Measurements from ENCODE around the gene FAM151B. TPM values are rescaled to one million over a fixed set of nuclear protein-coding genes. Genes with fewer than 3 reads are reported as not detected.
A peak's percentile ranks its signal among the peaks of the same experiment; 100 is the strongest.

FAM151B gene
- total and polyA plus RNA-seq, 2 of the 13 experiments (the other 11 are each of a cell fraction or from before 2014, with no cell fraction given), result 0.61 to 1.0 TPM

DNA sequence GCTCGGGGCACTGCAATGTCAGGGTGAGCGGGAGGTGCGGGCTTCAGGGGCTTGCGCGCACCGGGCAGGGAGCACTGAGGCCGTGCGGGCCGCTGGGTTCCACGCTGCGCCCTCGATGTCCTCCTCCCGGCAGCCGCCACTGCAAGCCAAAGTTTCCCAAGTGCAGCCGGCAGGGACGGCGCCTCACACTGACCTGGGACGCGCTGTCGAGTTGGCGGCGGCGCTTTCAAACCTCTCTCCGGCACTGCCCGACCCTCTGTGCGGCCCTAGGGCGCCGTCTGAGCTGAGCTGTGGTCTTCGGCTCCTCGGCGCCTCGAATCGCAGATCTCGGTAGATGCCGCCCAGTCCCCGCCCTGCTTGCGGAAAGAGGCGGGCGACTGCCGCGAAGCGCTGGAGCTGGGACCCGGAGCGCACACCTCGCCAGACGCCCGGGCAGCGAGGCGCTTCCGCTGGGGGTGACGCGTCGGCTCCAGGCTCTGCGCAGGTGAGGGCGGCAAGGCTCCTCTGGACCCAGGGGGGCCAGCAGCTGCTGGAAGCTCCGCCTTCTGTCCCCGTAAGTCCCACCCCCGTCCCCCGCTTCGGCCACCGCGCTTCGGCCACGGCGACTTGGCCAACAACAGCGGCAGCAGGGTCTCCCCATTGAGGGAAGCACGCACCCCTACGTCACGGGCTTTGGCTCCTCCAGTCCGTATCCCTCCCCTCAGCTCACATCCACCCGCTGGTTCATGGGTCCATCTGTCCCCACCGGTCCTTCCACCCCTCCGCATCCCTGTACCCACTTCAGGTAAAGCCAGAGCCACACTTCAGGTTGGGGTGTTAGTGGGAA lies 82.3 kb downstream of the FAM151B start, which contains the start of gene ANKRD34B (continued):
- TF ChIP-seq FOXO4 (CRISPR knock-in tag; conservative IDR thresholded peaks at IDR 0.05) (no peak), MYNN (CRISPR knock-in tag; IDR thresholded peaks at IDR 0.05; ENCODE audit: low read depth) (no peak), KMT2A (CRISPR knock-in tag; IDR thresholded peaks at IDR 0.05) (peak; percentile 35; the same call in 1 of the 2 replicates), ZC3H13 (CRISPR knock-in tag; IDR thresholded peaks at IDR 0.05) (0 out of 2 replicates have a peak, but pooled peaks have one; percentile 41), PRPF4 (IDR thresholded peaks at IDR 0.05; ENCODE audit: low read depth, low read length, poor library complexity, severe bottlenecking) (no peak), CREB1 (IDR thresholded peaks at IDR 0.05) (no peak), CREB1 (CRISPR knock-in tag; IDR thresholded peaks at IDR 0.05) (no peak), ZNF597 (CRISPR knock-in tag; IDR thresholded peaks at IDR 0.05) (no peak), ZNF274 (CRISPR knock-in tag; IDR thresholded peaks at IDR 0.05) (peak; percentile 56; the same call in 1 of the 2 replicates), RERE (CRISPR knock-in tag; IDR thresholded peaks at IDR 0.05; ENCODE audit: low read depth) (no peak), ZNF512 (CRISPR knock-in tag; IDR thresholded peaks at IDR 0.05) (no peak), TP53 (CRISPR knock-in tag; conservative IDR thresholded peaks at IDR 0.05) (no peak), ZBTB26 (CRISPR knock-in tag; IDR thresholded peaks at IDR 0.05; ENCODE audit: borderline replicate concordance) (0 out of 2 replicates have a peak, but pooled peaks have one; percentile 24), EZH2 (conservative IDR thresholded peaks at IDR 0.05; ENCODE audit: low read depth, low read length) (0 out of 2 replicates have a peak, but pooled peaks have one; percentile 36)
- TF ChIP-seq, protein P1, sequence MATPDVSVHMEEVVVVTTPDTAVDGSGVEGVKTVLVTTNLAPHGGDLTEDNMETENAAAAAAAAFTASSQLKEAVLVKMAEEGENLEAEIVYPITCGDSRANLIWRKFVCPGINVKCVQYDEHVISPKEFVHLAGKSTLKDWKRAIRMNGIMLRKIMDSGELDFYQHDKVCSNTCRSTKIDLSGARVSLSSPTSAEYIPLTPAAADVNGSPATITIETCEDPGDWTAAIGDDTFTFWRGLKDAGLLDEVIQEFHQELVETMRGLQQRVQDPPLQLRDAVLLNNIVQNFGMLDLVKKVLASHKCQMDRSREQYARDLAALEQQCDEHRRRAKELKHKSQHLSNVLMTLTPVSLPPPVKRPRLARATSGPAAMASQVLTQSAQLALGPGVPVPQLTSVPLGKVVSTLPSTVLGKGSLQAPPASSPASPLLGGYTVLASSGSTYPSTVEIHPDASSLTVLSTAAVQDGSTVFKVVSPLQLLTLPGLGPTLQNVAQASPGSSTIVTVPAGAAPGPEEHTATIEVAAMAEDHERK (CRISPR knock-in tag; IDR thresholded peaks at IDR 0.05; ENCODE audit: low read depth), result no peak

Measured in HepG2 (cell line).